Gastrocnemius medialis (tissue), 4 donors: ENCODE results near the gene AIFM2.
"Not testable (repeated sequence)": the region's sequence is repeated elsewhere in the genome, so short reads cannot be mapped to it uniquely, and the experiment has no call there.

ENCODE experiments used
- POLR2A ChIP-seq, 2 donors: fragments of 450-650 bp; IDR thresholded peaks; one replicate each; pipeline ENCODE4 v1.6.1; 2017; ENCODE audit warnings: antibody characterized with exemption in 2 of 2, mild to moderate bottlenecking in 2 of 2, moderate library complexity in 2 of 2
- TF ChIP-seq, protein P1 (sequence below), 5 experiments: fragments of 450-650 bp in 3 of 5; fragments of 200-600 bp in 2 of 5; sonication (generic) in 2 of 5; IDR thresholded peaks in 4 of 5; conservative IDR thresholded peaks in 1 of 5; 1 replicate in 4 of 5; 2 replicates in 1 of 5; pipeline ENCODE4 v1.5.1; 2016 to 2019; ENCODE audit warnings: antibody characterized with exemption in 5 of 5, mild to moderate bottlenecking in 3 of 5, moderate library complexity in 3 of 5

DNA sequence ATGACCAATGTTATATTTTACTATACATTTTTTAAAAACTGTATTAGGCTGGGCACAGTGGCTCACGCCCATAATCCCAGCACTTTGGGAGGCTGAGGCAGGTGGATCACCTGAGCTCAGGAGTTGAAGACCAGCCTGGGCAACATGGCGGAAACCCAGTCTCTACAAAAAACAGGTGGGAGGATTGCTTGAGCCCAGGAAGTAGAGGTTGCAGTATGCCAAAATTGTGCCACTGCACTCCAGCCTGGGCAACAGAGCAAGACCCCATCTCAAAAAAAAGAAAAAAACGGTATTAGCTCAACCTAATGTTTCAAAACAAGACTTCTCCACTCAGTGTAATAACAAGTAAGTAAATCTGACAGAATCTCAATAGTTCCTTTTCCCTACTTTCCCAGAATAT, 26.7 kb upstream of the AIFM2 start:
- TF ChIP-seq, protein P1, sequence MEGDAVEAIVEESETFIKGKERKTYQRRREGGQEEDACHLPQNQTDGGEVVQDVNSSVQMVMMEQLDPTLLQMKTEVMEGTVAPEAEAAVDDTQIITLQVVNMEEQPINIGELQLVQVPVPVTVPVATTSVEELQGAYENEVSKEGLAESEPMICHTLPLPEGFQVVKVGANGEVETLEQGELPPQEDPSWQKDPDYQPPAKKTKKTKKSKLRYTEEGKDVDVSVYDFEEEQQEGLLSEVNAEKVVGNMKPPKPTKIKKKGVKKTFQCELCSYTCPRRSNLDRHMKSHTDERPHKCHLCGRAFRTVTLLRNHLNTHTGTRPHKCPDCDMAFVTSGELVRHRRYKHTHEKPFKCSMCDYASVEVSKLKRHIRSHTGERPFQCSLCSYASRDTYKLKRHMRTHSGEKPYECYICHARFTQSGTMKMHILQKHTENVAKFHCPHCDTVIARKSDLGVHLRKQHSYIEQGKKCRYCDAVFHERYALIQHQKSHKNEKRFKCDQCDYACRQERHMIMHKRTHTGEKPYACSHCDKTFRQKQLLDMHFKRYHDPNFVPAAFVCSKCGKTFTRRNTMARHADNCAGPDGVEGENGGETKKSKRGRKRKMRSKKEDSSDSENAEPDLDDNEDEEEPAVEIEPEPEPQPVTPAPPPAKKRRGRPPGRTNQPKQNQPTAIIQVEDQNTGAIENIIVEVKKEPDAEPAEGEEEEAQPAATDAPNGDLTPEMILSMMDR (IDR thresholded peaks at IDR 0.05 in 4 of 5, conservative IDR thresholded peaks at IDR 0.05 in 1 of 5) = not testable (repeated sequence)
- TF ChIP-seq POLR2A (IDR thresholded peaks at IDR 0.05) = not testable (repeated sequence)
